ENCODE data around the gene CTIF.

CTIF gene

DNA sequence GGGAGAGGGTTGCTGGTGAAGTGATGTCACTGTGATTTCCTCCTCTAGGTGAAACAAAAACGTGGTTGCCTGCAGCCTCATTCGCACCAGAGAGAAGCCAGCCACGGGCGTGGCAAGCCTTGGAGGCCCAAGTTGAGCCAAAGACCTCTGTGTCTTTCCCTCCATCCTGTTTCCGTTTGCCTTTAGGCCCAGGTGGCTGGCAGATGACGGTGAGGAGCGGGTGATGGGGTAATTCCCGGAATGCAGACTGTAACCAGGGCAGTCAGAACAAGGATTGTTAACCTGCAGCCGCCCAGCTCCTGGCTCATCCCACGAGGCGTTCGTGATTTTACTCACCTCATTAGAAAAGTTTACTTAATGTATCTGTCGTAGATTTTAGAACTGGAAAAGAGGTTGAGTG lies 14.4 kb downstream of the CTIF start:
- no peak for DNase-seq

DNA sequence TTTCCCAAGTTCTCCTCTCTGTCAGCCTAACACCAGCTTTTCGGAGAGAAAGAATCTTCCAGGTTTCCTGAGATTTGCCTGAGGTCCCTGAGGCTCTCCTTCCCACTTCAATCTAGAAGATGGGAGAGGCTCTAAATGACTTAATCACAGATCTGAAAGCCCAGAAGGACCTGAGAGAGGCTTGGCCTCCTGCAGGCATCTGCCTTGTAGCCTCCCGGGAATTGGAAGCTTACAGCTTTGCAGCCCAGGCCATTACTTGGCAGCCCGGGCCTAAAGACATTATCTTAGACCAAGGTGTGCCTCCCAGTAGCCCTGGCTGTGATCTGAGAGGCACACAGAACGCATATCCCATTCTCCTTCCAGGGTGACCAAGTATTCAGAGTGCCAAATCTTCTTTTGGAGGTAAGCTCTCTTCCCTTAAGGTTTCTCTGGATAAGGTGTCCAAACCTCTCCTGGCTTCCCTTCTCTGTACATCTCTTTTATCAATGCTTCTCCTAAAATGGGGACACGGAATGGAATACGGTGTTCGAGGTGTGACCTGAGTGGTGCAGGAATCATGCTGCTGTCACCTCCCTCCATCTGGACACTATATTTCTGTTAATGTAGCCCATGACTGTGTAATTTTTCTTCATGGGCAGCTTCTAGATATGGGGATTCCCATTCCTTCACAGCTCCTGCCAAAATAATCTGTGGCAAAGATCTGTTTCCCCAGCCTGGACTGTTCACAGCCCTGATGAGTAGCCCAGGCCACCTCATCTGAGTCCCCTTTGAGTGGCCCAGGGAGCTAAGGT lies 16.0 kb downstream of the CTIF start:
- no peak for DNase-seq

- DNase-seq = no peak
Measured at GRCh38 chr18:48555465-48555995, 16.7 kb downstream of the CTIF start.

DNA sequence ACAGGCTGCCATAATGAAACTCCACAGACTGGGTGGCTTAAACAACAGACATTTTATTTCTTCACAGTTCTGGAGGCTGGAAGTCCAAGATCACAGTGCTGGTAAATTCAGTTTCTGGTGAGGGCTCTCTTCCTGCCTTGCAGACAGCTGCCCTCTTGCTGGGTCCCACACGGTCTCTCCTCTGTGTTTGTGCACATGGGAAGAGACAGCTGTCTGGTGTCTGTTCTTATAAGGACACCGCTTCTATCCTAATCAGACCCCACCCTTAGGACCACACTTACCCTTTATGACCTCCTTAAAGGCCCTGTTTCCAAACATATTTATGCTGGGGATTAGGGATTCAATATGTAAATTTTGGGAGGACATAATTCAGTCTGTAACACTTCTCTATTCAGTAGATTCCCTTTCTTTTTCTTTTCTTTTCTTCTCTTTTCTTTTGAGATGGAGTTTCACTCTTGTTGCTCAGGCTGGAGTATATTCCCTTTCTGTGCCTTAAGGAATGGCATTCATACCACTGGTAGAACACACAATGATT lies 18.9 kb downstream of the CTIF start:
- DNase-seq = no peak

DNA sequence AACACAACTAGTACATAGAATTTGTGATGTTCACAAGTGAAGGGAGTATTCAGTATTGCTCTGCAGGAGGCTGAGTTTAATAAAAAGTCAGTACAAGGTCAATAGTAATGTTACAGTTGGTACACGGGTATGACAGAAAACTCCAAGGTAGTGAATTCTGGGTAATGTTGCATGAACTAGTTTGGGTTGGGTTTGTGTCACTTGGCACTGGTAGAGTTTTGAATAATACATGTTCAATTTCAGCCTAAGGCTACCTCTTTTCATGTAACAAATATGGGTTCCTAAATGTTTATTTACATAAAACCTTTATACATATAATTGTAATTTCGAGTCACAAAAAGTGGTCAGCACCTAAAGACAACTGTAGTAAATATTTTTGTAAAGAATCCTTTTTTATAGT lies 19.4 kb downstream of the CTIF start:
- no peak for DNase-seq

DNA sequence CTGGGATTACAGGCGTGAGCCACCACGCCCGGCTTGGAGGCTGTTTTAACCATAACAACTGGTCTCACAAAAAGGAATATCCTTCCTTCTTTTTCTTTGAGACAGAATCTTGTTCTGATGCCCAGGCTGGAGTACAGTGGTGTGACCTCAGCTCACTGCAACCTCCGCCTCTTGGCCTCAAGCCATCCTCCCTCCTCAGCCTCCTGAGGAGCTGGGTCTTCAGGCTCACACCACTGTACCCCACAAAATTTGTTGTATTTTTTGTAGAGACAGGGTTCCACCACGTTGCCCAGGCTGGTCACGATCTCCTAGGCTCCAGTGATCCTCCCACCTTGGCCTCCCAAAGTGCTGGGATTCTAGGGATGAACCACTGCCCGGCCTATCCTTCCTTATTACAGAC lies 21.7 kb downstream of the CTIF start:
- DNase-seq = no peak

GRCh38 chr18:48562075-48562474 lies 23.2 kb downstream of the CTIF start:
- DNase-seq = no peak

DNA sequence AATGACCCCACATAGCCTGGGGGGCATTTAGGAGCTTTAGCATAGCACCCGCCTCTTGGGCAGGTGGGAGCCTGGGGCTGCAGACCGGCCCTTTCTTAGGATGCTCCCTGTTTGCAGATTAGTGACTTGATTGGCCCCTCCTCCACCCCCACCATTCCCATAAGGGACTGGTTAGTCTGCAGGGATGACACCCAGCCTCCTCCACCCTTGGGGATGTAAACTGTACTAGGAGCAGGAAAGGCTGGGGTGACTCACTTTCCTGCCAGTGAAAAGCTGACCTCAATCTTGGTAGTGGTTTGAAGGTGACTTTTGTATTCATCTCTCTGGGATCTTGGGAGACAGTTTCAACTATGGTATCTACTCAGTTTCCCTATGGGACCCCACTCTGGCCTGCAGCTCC lies 24.2 kb downstream of the CTIF start:
- no peak for DNase-seq

GRCh38 chr18:48564139-48564538 lies 25.3 kb downstream of the CTIF start:
- no peak for DNase-seq

GRCh38 chr18:48565105-48565504 lies 26.3 kb downstream of the CTIF start:
- DNase-seq = no peak

DNA sequence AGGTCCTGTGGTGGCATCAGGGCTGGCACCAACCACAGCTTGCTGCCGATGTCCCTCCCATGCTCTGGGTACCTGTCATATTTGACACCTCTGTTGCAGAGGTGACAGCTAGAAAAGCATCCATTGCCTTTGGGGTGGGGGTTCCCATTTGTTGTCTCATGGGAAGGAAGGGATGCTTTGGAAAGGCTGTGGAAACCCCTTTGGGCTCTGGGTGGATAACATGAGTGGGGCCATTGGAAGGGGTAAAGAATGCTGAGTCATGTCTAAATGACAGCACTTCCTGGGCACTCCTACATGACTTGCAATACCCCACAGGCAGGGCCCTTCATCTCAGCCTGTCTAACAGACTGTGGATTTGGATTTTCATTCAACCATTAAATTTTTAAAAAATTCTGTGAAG lies 27.8 kb downstream of the CTIF start:
- no peak for DNase-seq

DNA sequence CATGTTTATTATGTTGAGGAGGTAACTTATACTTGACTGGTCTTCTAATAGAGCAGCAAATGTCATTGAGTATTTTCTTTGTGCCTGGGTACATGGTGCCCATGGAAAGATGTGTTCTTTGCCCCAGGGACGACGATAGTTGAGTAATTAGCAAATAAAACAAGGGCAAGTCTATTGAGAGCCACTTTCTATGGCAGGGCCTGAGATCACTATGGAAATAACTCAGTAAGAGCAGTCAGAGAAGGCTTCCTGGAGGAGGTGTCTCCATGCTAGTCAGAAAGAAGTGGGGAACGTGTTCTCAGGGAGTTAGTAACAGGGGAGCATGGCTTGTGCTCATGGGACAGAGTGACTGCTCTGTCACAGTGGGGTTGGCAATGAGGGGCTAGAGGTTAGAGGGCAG lies 28.6 kb downstream of the CTIF start:
- no peak for DNase-seq

DNA sequence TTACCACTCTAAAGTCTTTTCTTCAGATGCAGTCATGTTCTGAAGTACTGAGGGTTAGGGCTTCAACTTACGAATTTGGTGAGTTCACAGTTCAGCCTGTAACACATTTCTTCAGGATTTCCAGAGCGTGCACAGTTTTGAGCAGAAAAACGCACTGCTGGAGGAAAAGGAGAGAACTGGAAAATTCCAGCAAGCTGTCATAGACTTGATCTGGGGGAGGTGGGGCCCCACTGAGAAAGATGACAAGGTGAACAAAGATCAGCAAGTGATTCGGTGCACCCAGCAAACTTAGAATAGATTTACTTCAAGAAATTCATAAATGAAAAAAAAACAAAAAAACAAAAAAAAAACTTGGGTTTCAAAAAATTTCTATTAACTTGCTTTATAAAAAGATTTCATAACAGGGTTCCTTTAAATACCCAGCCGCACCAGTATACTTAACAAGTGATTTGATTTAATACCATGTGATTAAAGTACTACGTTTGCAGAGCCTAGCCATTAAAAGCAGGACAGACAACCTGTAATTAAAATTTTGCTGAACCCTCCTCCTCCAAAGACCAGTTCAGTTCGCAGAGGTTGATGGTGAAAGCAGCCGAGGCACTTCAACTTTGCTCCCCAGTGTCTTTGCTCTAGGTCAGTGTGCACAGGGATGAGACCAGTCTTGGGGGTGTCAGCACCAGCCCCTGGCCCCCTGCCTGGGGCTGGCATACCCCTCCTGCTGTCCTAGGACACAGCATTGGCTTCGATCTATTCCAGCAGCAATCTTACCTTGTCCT lies 30.5 kb downstream of the CTIF start:
- no peak for DNase-seq

GRCh38 chr18:48569915-48570264 lies 31.1 kb downstream of the CTIF start:
- no peak for DNase-seq

DNA sequence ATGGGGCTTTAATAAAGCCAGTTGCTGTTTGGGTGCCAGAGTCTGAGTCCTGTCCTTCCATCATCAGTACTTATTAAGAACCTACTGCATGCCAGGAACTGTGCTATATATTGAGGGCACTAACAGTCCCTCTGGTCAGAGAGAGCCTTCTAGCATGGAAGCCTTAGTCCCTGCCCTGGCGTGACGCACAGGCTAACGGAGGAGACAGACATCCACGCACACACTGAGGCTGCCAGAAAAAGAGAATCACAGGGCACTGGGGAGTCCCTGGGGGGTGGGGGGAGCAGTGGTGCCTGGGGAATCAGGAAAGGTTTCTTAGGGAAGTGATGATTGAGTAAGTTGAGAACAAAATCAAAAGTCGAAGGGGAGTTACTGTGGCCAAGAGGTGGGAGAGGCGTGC lies 31.5 kb downstream of the CTIF start:
- DNase-seq = no peak

DNA sequence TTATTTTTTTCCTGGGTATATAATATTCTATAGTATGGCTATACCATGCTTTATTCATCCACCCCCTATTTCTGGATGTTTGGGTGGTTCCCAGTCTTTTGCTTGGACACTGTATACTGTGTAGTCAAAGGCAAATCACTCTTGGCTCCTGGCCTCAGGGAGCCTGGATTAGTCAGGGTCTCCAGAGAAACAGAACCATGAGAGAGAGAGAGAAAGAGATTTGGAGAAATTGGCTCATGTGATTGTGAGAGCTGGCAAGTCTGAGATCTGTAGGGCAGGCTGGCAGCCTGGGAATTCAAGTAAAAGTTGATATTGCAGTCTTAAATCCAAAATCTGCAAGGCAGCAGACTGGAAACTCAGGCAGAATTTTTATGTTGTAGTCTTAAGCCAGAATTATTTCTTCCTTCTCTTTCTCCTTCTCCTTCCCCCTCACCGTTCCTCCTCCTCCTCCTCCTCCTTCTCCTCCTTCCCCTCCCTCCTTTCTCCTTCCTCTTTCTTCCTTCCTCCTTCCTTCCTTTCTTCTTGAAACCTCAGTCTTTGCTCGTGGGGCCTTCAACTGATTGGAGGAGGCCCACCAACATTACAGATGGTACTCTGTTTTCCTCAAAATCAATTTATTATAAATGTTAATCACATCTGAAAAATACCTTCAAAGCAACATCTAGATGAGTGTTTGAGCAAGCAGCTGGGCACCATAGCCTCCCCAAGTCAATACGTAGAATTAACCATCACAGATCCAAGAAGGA lies 33.0 kb downstream of the CTIF start:
- DNase-seq = no peak

DNA sequence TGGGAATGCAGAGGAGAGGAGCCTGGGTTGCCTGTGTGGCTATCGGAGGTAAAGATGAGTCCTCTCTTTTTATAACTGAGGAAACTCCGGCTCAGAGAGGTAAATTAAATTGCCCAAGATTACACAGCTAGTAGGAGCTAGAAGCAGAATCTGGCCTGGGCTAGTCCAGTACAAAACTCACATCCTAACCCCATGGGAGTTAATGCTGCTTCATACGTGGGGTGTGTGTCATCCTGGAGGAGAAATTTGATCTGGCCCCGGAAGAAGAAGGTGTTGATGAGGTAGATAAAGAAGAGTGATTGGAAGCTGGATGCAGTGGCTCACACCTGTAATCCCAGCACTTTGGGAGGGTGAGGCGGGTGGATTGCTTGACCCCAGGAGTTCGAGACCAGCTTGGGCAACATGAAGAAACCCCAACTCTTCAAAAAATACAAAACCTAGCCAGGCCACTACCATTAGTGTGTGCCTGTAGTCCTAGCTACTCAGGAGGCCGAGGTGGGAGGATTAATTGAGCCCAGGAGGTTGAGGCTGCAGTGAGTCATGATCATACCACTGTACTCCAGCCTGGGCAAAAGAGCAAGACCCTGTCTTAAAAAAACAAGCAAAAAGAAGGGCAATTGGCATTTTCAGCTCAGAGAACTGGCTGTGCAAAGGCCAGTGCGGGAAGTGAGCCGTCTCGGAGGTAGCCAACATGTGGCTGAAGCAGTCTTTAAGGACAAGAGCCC lies 33.7 kb downstream of the CTIF start:
- DNase-seq = no peak

GRCh38 chr18:48573632-48574283 lies 34.9 kb downstream of the CTIF start:
- no peak for DNase-seq

GRCh38 chr18:48574667-48575300 lies 36.0 kb downstream of the CTIF start:
- DNase-seq = no peak

GRCh38 chr18:48575301-48575657 lies 36.4 kb downstream of the CTIF start:
- DNase-seq = no peak

DNA sequence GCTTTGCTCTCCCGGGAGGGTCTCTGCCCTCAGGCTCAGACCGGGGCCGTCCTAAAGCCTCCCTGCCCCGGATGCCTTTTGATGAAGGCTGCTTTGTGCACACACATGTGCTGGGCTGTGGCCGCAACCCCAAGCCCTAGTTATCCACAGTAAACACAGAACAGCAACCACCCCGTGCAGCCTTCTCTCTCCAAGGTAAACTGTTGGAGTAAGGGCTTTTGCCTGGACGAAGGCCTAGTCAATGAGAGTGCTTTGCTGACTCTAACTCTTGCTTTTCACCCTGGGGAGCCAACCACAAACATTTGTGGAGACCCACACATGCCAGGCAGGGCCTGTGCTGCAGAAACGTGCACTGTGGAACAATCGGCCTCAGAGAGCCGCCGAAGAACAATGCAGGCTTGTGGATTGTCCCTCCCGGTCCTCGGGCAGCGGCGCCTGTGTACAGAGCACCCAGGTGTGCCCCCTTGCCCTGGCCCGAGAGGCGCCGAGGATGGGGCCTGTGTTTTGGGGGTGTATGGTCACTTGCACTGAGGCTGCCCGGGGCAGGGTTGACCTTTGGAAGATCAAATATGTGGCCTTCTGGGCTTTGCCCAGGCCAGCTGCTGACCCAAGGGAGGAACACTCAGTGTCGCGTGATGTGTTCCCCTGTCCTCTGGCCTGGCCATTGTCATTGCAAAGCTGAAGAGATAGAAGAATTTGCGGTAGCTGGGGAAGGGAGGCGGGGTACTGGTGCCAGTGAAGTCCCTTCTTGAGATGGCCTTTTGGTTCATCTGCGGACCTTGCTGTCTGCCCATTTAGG lies 37.0 kb downstream of the CTIF start:
- DNase-seq = no peak

Measured in NCI-H1048 (cell line).